Fibroblast of peridontal ligament (primary cell): Measurements from ENCODE around the gene NALCN.

Source experiments
- DNase-seq: peaks from one replicate; pipeline ENCODE4 v3.0.0-alpha.2; 2010; ENCODE audit errors: extremely low read depth

Gene NALCN

DNA sequence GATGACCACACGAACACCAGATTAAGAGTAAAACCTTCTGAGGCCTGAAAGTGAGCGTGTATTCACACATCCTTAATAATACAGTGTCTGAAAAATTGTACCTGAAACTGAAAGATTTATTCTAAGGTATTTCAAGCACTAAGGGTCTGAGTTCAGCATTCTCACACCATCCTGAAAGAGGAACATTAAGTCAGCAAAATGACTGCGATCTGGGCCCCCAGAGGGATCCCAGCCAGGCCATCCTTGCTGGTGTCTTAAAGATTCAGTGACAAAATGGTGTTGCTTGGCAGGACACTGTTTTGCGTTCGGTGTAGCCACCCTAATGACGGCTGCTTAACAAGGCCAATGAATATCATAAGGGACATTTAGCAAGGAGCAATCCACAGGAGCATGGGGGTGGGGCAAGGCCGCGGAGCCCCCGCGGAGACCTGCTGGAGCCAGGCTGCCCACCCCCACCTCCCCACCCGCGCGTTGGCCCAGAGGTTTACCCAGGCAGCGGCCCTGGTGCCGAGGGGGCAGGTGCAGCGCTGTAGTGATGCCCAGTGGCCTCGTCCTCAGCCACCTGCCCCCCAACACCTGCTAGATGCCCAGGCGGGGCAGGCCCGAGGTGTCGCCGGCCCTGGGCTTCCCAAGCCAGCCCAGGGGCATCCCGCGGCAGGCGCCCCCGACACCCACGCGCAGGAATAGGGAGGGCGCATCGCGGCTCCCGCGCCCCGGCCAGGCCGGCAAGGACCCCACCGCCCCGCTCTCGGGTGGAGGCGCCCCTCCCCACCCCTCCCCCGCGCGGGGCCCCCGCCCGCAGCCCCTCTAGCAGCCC is 742 bp downstream of the NALCN start:
- no peak for DNase-seq

DNA sequence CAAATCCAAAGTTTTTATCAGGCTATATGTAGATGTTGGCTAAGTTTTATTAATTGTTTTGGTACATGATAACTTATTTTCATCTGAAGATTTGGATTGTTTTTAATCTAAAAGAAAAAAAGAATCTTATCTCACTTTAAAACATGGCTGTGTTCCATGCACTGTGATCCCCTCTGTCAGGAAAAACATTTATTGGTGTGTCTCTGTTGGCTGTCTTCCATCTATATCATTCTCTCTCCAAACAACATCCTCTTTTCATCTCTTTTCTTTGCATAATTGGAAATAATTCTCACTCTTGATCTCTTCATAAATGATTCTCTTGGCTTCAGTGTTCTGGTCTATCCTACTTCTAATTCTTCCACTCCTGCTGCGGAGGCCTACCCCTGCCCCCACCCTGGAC is 4.2 kb downstream of the NALCN start:
- no peak for DNase-seq

DNA sequence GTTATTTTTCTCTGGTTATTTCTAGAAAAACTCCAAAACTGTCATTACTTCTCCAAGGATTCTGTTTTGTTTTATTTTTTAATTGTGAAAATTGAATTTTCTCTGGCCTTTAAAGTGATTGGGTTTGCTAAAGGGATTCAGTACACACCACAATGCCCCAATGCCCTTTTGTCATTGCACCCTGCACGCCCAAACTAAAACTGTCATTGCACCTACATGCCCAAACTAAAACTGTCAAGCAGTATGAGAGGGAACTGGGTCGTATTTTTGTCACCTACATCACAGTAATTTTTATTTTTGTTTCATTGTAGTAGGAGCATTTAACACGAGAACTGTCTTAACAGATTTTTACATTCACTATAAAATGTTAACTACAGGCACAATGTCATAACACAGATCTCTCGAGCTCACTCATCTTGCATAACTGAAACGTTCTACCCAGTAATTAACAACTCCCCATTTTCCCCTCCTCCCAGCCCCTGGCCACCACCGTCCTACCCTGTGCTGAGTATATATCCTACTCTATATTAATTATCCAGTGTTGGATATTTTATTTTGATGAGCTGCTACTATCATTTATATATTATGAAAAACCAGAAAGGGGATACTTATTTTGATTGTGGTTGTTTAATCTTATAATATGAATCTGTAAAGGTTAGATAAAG is 7.2 kb downstream of the NALCN start:
- DNase-seq: no peak

DNA sequence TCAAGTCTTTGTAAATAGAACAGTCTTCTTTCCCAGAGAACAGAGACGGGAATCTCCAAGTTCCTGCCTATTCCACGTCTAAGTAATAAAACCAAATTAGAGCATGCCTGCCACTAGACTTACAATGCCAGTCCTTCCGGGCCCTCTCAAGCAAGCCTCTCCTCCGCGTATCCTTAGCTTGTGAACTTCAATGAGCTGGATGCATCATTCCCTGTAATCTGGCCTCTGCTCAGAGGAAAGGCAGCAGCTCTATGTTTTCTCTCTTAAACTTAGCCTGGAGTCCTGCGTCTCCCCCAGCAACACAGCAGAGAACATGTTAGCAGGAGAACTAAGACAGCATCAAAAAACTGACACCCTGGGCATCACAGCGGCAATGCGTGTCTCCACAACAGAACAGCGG is 8.2 kb downstream of the NALCN start:
- no peak for DNase-seq

DNA sequence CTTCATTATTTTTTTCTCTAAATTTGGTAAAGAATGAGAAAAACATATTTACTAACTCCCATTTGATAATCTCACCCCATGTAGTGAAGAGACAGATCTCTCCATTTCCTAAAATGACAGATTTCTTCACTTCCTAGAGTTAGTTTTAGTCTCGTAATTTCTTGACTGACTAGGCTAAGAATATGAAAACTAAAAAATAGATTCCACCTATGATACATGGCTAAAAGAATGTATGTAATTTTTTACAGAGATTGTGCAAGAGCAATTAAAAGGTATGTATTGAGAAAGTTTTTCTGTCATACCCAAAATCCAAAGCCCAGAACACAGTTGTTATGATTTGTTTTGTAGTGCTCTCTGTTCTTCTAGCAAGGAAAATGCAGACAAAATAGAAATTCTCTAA is 9.5 kb downstream of the NALCN start:
- no peak for DNase-seq

DNA sequence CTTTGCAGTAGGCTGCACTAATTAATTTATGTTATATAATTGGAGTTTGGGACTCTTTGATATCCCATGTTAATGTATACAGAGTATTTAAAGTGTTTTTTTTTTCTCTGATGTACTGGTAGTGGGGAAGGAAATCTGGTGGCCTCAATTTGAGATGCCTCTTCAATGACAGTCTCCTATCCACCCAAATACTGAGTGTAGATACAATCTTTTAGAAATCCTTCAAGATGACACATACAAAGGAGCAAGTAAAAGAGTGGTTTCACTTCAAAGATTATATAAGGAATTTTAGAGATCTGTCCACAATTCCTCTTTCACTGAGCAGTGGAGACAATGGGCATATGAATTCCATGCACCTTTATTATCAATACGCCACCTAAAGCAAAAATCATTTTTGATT is 15.1 kb downstream of the NALCN start:
- DNase-seq: no peak

DNA sequence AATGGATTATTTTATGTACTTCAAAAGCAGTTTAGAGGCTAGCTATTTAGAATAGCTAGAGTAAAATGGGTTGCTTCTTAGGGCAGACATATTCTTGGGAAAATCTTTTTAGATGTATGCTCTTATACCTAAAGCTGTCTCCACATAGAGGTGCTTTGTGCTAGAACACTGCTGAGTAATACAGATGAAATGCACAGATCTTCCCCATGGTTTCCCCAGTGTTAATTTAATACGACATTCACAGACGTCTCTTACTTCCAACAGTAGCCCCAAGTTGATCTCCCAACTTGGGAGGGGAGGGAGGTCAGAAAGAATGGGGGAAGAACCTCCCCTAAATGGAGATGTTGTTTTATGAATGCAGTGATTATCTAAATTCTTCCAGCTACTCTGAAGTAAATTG is 16.9 kb downstream of the NALCN start:
- no peak for DNase-seq

DNA sequence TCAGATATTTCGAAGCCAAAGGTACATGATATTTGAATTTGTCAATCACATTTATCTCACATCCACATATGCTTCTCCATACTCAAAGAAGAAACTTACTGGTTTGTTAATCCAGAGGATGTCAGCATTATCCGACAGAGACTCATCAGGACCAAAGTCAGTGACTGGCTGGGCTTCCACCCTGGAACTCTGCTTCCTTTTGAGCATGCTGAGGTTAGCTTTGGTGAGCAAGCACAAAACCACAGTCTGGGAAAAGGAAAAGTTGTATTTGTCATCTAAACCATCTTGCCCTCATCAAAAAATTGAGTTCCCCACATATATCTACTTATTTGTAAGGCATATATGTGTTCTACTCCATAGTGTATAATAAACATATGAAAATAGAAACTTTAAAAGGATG is 17.4 kb downstream of the NALCN start:
- peak; percentile 66 for DNase-seq

DNA sequence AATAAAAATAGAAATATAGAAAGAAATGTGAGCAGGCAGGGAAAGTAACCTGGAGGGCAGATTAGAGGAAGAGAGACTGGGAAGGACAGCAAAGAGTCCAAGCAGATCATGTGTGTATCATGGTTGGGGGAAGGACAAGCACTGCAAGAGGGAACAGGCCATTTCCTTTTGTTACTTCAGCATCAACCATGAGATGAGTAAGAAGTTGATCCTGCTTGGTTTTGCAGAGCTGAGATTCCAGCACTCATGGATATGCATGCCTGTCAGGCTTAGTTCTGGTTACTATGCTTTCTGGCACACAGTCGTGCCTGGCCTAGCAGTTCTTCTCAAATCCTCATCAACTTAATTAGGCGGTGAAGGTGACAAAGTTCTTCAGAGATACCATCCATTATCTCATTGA is 18.1 kb downstream of the NALCN start:
- peak; percentile 44 for DNase-seq

DNA sequence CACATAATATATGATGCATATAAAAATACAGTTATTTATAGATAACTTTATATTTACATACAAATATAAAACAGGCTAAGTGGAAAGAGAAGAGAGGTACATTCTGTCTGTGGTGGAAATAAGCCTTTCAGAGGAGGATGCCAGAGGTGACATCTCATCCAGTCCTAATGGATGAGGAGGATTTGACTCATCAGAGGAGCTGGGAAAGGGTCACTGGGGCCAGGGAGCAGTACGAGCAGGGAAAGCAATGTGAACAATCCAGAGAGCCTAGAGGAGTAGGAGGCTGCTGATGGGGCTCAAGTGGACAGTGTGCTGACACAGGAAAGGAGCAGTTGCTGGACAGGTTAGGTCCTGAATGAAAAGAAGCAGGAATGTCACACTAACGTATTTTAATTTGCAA is 18.6 kb downstream of the NALCN start:
- peak; percentile 70 for DNase-seq

DNA sequence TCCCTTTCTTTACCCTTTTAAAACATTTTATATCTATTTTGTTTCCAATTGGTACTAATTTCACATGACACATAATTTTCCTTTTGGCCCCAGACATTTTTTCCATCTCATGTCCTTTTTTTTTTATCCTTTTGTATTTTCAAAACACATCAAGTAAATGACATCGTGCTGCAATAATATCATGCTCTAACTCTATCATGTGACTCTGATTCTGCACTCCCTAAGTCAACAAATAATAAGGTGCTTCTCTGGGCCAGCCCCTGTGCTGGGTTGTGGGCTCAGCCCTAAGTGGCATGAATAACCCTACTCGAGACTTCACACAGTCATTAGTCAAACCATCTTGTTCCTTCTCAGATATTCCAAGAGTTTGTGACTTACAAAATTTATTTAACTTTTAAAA is 21.7 kb downstream of the NALCN start:
- DNase-seq: no peak

DNA sequence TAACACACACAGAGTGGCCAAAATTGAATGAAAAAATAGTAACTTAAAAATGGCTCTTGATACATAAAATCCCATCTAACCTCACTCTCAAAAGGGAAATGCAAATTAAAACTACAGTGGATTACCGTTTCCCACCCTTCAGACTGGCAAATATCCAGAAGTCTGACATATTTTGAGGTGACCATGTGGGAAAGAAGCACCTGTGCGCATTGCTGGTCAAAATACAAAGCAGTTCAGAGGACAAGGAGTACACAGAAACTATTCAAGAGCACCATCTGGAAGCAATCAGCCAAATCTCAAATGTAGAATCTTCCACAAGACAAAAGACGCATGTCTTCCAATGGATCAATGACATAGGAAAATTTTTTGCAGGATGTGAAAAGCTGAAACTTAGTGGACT is 23.2 kb downstream of the NALCN start:
- DNase-seq: no peak

DNA sequence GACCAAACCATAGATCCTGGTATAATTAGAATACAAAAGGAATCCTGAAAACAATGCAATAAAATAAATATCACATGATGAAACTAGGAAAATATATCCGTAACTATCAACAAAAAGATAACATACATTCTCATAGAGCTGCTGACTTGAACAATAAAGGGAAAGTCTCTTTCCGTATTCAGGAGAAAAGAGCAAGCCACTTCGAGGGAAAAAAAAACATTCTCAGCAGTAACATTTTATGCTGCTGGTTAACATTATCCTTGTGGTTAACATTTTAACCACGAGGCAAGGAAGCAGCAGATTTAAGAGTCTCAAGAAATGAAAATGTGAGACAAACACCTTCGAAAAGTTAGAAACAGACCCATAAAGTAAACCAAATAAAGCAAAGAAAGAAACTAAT is 25.8 kb downstream of the NALCN start:
- peak; percentile 65 for DNase-seq

DNA sequence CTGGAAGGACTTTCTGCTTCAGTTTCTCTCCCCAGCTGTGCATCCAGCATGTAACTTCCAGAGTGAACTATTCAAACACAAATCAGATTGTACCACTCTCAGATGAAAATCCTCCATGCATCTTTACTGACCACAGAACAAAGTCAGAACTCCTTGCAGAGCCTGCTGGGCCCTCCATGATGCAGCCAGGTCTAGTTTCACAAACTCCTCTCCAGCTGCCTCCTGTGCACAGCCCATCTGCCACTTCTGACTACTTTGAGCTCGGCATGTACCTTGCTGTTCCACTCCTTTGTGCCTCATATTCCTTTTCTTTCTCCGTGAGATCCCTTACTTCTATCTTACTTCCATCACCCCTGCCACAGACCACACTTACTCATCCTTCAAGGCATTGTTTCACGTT is 31.4 kb downstream of the NALCN start:
- DNase-seq: no peak

DNA sequence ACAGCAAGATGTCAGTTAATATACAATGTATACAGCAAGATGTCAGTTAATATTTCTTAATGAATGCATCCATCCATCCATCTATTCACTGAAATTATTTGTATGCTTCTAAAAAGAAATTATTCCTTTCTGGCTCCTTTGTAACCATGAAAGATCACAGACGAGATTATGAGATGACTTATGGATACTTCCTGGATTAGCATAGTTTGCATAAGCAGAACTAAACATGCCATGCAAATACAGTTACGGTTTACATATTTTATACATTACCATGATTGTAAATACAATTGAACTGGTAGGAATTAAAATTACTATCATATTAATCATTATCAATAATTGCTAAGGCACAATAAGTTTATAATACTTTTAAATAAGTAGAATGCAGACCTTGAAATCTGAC is 32.7 kb downstream of the NALCN start:
- no peak for DNase-seq

DNA sequence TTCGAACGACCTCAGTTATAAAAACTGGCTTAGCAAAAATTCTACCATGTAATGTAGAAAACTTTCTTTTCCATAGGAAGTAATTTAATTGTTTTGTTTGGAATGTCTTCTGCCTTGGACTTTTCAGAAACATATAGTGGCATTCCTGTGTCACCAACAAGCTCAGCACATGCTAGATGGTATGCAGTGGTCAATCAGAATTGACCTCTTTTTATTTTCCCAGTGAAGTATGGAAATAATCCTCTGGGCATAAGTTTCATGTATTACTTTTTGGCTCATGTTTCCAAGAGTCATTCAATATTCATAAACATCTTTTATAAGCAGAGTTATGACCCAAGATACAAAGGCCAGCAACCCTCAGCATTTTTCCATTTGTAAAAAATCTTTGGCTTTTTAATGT is 33.6 kb downstream of the NALCN start:
- peak; percentile 47 for DNase-seq

DNA sequence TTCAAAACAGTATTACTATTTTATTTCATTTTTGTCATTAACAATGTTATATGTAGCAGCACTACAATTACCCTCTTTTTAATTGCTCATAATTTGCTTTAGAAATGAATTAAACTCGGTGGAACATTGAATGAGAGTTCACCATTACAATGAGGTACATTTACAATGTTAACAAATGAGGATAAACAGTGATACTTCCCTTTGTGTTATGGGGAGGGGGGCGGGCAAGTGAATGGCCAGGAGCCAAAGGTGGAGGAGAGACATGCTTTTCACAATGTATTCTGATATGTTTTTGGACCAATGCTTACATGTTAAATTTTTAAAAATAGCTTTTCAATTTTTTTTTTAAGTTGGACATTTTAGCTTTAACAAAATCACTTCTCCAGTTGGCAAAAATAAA is 34.2 kb downstream of the NALCN start:
- no peak for DNase-seq

DNA sequence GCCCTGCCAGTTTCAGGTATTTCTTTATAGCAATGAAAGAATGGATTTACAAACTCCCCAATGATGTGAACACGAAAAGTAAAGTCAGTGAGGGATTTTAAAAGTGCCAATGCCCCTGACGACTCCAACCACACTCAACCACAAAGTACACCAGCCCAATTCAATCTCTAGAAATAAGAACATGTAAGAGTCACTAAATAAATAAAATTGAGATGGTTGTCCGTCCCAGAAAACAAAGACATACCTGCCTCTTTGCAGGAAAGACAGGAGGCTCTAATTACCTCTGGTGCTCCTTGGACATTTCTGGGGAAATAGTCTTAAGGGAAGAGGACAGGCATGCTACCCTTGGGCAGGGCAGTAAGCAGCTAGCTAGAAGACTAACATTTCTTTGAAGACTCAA is 55.8 kb downstream of the NALCN start:
- DNase-seq: no peak

DNA sequence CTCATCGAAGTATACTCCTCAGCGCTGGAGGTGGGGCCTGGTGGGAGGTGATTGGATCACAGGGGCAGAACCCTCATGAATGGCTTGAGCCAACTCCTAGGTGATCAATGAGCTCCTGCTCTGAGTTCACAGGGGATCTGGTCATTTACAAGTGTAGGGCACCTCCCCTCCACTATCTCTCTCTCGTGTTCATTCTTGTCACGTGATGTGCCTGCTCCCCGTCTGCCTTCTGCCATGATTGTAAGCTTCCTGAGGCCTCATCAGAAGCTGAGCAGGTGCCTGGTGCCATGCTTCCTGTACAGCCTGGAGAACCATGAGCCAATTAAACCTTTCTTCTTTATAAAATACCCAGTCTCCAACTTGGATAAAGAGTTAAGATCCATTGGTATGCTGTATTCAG is 61.4 kb downstream of the NALCN start:
- DNase-seq: no peak

DNA sequence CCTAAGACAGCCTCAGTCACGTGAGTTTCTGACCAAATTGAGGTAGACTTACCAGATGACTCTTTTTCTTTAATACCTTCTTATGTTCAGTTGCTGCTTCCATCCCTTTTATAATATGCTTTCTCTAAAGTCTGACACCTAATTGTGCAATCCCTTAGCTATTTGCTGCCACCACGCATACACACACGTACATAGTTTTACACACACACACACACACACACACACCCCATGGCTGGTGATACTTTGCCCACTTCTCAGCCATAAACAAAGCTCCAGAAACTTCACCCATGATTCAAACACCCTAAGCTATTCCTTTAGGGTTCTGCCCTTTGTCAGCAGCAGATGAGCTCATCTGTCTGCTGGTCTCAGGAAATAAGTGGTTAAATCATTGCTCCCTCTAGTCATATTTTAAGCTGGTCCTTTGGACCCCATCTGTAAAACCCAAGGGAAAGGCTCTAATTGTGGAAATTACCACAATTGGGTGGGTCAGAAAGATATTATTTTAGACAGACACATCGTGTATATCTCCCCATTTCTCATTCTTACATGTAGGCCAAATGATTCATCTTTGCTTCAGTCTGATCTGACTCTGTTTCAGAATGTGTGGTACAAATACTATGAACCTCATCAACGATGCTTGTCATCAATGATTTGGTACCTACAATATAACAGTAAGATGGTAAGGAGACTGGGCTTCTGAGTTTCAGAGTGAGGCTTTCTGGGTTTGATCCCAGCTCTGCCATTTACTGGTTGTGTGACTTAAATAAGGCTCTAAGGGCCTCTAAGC is 69.2 kb downstream of the NALCN start:
- DNase-seq: peak; percentile 24

DNA sequence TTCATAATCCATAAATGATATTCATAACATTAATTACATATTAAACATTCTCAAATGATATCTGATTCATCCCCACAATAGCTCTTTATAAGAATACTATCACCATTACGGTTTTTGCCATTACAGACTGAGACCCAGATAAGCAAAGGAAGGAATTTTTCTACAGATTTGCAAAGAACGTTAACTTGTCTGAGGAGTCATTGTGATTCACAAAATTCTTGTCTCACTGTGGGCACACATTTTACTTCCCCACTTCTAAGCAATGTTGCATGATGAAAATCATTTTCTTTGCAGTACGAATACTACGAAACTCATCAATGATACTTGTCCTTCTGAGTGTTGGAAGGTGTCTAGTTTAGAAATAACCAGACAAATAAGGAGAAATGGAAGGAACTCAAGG is 70.1 kb downstream of the NALCN start:
- no peak for DNase-seq

DNA sequence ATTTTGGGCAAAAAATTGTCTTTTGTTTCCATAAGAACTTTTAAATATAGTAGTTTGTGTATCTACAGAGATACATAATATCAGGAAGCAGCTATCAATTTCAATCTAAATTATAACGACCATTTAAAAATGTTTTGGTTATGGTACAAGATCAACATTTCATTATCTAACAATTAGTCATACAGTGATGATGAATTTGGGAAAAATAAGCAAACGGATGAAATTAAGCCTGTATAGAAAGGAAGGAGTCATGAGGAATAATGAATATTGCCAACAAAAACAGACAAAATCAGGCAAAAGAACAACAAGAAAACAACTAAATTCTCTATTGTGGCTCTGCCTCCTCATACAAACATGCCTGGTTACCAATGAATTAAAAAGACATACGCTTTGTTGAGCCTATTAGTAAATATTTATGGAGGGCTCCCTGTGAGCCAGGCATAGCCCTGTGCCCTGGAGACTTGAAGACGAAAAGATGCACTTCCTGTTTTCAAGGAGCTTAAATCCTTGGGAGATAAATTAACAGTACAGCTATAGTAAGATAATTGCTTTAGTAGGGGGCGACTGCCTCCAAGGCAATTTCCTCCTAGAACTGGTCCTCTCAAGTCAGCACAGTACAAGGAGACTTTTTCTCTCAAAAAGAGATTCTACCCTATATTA is 73.0 kb downstream of the NALCN start:
- no peak for DNase-seq
